Mesothelial cell of epicardium (in vitro differentiated cells): Measurements from ENCODE around the gene RPL13. TPM values are rescaled to one million over a fixed set of nuclear protein-coding genes. Genes with fewer than 3 reads are reported as not detected.
A peak's percentile ranks its signal among the peaks of the same experiment; 100 is the strongest.

Source experiments
- DNase-seq, 2 experiments: peaks; one replicate each; pipeline ENCODE4 v3.0.0; 2021; ENCODE audit warnings: low spot score in 2 of 2; ENCODE audit not compliant: unreplicated experiment in 2 of 2
- H3K27ac Mint-ChIP-seq: 2 replicates; pipeline ENCODE4 v1.8.0; 2021; ENCODE audit warnings: mixed read lengths
- H3K27me3 Mint-ChIP-seq: 2 replicates; pipeline ENCODE4 v1.8.0; 2021; ENCODE audit warnings: low read depth, mixed read lengths
- H3K36me3 Mint-ChIP-seq: 2 replicates; pipeline ENCODE4 v1.8.0; 2021; ENCODE audit warnings: mixed read lengths
- H3K4me1 Mint-ChIP-seq: 2 replicates; pipeline ENCODE4 v1.8.0; 2021; ENCODE audit warnings: mixed read lengths
- H3K4me3 Mint-ChIP-seq: 2 replicates; pipeline ENCODE4 v1.8.0; 2021; ENCODE audit warnings: mild to moderate bottlenecking, moderate library complexity, mixed read lengths
- H3K9me3 Mint-ChIP-seq: 2 replicates; pipeline ENCODE4 v1.8.0; 2021; ENCODE audit warnings: mixed read lengths
- CTCF ChIP-seq: fragments of 200-600 bp; sonication (generic); IDR thresholded peaks from one replicate; pipeline ENCODE4 v1.5.0; 2021; ENCODE audit warnings: antibody characterized with exemption; ENCODE audit not compliant: unreplicated experiment
- total RNA-seq: library from RNA; stranded (reverse); gene quantifications from 3 replicates; pipeline ENCODE4 v1.2.1, GENCODE V29; 2021

Gene RPL13
- total RNA-seq, 1 donor from 2014 or later = 2,065 TPM

DNA sequence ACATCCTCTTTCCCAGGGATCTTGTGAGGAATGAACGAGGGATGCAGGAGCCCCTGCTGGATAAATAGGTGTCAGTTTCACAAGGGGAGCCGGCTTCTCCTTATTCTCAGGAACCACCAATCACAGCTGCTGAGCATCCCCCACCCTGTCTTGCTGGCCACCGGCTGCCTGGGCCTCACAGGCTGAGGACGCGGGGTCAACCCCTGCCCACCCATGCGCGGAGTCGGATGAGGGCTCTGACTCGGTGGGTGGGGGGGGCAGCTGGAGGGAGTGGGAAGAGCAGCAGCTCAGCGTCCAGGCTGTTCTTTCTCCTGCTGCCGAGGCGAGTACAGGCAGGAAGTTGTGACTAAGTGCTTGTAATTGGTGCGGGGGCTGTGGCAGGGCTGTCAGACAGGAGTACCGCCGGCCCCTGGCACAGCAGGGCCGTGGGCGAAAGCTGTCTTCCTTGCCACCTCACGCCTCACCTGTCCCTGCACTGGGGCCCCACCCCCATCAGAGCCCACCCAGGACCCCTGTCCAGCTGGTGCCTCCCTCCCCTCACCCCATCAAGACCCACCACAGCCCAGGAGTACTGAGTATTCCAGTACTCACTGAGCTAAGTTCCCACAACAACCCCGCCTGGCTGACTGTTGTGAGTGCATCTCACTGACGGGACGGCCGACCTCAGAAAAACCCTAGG, 41.9 kb downstream of the RPL13 start:
- Mint-ChIP-seq H3K27me3 (peaks cover 3% of the 10 kb centered on the region), H3K27ac (peak overlapping the region; percentile 68), H3K36me3 (no peaks in the 10 kb centered on the region), H3K9me3 (no peaks in the 10 kb centered on the region), H3K4me3 (no peak overlapping the region), H3K4me1 (peaks cover 8% of the 10 kb centered on the region)
- TF ChIP-seq CTCF = no peak
- peak; percentile 53 to 67 for DNase-seq

GRCh38 chr16:89602952-89603590, 42.6 kb downstream of the RPL13 start:
- no peak for TF ChIP-seq CTCF
- no peaks in the 10 kb centered on the region for H3K36me3 Mint-ChIP-seq
- H3K27ac Mint-ChIP-seq = peak overlapping the region; percentile 68
- H3K4me1 Mint-ChIP-seq = peaks cover 8% of the 10 kb centered on the region
- H3K27me3 Mint-ChIP-seq = peaks cover 3% of the 10 kb centered on the region
- H3K4me3 Mint-ChIP-seq = no peak overlapping the region
- no peaks in the 10 kb centered on the region for H3K9me3 Mint-ChIP-seq
- no peak for DNase-seq

DNA sequence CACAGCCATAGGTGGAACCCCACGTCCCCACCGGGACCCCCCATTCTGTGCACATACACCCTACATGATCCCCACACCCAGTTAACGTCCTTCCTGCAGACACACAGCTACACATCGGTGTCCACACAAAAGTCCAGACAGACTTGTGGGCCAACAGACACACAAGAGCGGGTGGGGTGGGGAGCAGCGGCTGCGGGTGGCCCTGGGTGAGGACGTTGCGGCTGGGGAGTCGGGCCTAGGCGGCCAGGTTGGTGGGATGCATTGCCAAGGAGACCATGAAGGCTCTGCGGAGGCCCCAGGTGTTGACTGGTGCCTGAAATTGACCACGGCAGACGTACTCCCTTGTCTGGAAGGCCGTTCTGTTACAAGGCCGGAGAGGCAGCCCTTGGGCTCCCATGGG, 44.3 kb downstream of the RPL13 start:
- TF ChIP-seq CTCF = no peak
- H3K36me3 Mint-ChIP-seq = no peaks in the 10 kb centered on the region
- DNase-seq = no peak
- H3K27me3 Mint-ChIP-seq = peaks cover 3% of the 10 kb centered on the region
- no peak overlapping the region for H3K27ac Mint-ChIP-seq
- H3K4me3 Mint-ChIP-seq = no peak overlapping the region
- peaks cover 8% of the 10 kb centered on the region for H3K4me1 Mint-ChIP-seq
- no peaks in the 10 kb centered on the region for H3K9me3 Mint-ChIP-seq

DNA sequence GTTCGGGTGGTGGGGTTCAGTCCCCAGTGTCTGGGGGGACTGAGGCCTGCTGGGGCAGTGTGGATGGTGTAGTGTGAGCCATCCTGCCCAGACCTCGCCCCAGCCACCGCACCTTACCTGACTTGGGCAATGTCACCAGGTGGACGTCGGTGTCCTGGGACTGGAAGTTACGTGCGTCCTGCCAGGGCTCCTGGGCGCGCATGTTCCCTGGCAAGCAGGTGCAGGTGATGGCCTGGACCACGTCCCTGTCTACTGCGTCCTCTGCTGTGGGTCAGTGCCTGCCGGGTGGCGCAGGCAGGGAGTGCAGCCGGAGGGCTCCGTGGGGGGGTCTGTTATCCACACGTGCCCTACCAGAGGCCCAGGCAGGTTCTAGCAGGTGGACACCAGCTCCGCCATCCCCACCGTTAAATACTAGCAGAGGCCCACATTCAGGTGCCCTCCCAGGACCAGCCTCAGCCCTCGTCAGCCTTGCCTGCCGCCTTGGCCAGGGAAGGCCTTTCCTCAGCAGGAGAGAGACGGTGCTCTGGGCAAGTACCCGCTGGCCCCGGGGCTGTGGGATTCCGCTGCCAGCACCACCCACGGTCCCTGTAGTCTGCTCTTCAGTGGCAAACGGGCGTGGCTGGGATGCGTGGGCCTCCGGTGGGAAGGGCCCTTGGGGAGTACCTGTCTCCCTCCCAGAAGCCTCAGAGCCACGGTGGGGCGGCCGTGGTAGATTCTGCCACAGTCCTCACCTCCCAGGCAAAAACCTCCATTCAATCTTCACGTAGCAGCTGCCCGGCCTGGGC, 44.9 kb downstream of the RPL13 start:
- Mint-ChIP-seq H3K4me1 (peaks cover 8% of the 10 kb centered on the region), H3K27me3 (peaks cover 3% of the 10 kb centered on the region), H3K4me3 (no peak overlapping the region), H3K36me3 (no peaks in the 10 kb centered on the region), H3K9me3 (no peaks in the 10 kb centered on the region), H3K27ac (no peak overlapping the region)
- DNase-seq = no peak
- no peak for TF ChIP-seq CTCF

GRCh38 chr16:89606006-89606405, 45.5 kb downstream of the RPL13 start:
- peaks cover 3% of the 10 kb centered on the region for H3K27me3 Mint-ChIP-seq
- H3K36me3 Mint-ChIP-seq = no peaks in the 10 kb centered on the region
- no peak for TF ChIP-seq CTCF
- no peak for DNase-seq
- no peak overlapping the region for H3K27ac Mint-ChIP-seq
- peaks cover 8% of the 10 kb centered on the region for H3K4me1 Mint-ChIP-seq
- no peaks in the 10 kb centered on the region for H3K9me3 Mint-ChIP-seq
- no peak overlapping the region for H3K4me3 Mint-ChIP-seq
